ENCODE measurements around the gene MAOA.
"Not testable (repeated sequence)": the region's sequence is repeated elsewhere in the genome, so short reads cannot be mapped to it uniquely, and the experiment has no call there.

The MAOA gene

GRCh38 chrX:43656005-43656494 lies at the start of gene MAOA:
MAOA (plus strand) TSS chrX:43656299; CDS start chrX:43656342, 43 bp downstream.
- POLR2A ChIA-PET, result no interaction called here

GRCh38 chrX:43612400-43612799 lies 43.7 kb upstream of the MAOA start:
- ChIA-PET CTCF (no interaction called here), POLR2A (no interaction called here)
- no peak for DNase-seq (ENCODE audit: extremely low spot score)
- no peak for TF ChIP-seq HDGF (IDR thresholded peaks at IDR 0.05; ENCODE audit: borderline replicate concordance)
- TF ChIP-seq BHLHE40 (IDR thresholded peaks at IDR 0.05; ENCODE audit: borderline replicate concordance), result no peak
- TF ChIP-seq PKNOX1 (IDR thresholded peaks at IDR 0.05), result no peak
- TF ChIP-seq TARDBP (IDR thresholded peaks at IDR 0.05), result no peak

More at GRCh38 chrX:43656005-43656494, at the start of gene MAOA:
- CTCF ChIA-PET, result no interaction called here
- no peak for TF ChIP-seq SP1 (IDR thresholded peaks at IDR 0.05)
- TF ChIP-seq FOXM1 (IDR thresholded peaks at IDR 0.05; ENCODE audit: borderline replicate concordance), result no peak
- no peak for TF ChIP-seq TARDBP (IDR thresholded peaks at IDR 0.05)
- no peak for TF ChIP-seq ELF4 (IDR thresholded peaks at IDR 0.05)
- TF ChIP-seq FOXK2 (IDR thresholded peaks at IDR 0.05), result no peak
- no peak for TF ChIP-seq CTBP1 (IDR thresholded peaks at IDR 0.05; ENCODE audit: borderline replicate concordance)
- TF ChIP-seq L3MBTL2 (conservative IDR thresholded peaks at IDR 0.05), result no peak
- TF ChIP-seq BHLHE40 (IDR thresholded peaks at IDR 0.05; ENCODE audit: borderline replicate concordance), result no peak
- TF ChIP-seq NFRKB (IDR thresholded peaks at IDR 0.05), result no peak
- no peak for DNase-seq (ENCODE audit: extremely low spot score)

- ChIA-PET CTCF (no interaction called here), POLR2A (no interaction called here)
- TF ChIP-seq ARNT (IDR thresholded peaks at IDR 0.05) (no peak), FOXA1 (IDR thresholded peaks at IDR 0.05) (no peak), FOXK2 (IDR thresholded peaks at IDR 0.05) (no peak), ELF4 (IDR thresholded peaks at IDR 0.05) (no peak), NFRKB (IDR thresholded peaks at IDR 0.05) (no peak), FOXM1 (IDR thresholded peaks at IDR 0.05; ENCODE audit: borderline replicate concordance) (no peak), PKNOX1 (IDR thresholded peaks at IDR 0.05) (no peak), L3MBTL2 (conservative IDR thresholded peaks at IDR 0.05) (no peak), SUZ12 (IDR thresholded peaks at IDR 0.05) (no peak), ZNF384 (IDR thresholded peaks at IDR 0.05) (no peak), BHLHE40 (IDR thresholded peaks at IDR 0.05; ENCODE audit: borderline replicate concordance) (no peak)
- no peak for DNase-seq (ENCODE audit: extremely low spot score)
These were observed 40.4 kb upstream of the MAOA start for GRCh38 chrX:43615660-43616059.

GRCh38 chrX:43618366-43619205 lies 37.5 kb upstream of the MAOA start:
- ChIA-PET POLR2A (no interaction called here), CTCF (no interaction called here)
- TF ChIP-seq FOXK2 (IDR thresholded peaks at IDR 0.05), result no peak
- no peak for TF ChIP-seq FOXM1 (IDR thresholded peaks at IDR 0.05; ENCODE audit: borderline replicate concordance)
- no peak for TF ChIP-seq BHLHE40 (IDR thresholded peaks at IDR 0.05; ENCODE audit: borderline replicate concordance)
- no peak for TF ChIP-seq NFRKB (IDR thresholded peaks at IDR 0.05)
- no peak for TF ChIP-seq SP1 (IDR thresholded peaks at IDR 0.05)
- TF ChIP-seq ELF4 (IDR thresholded peaks at IDR 0.05), result no peak
- TF ChIP-seq HDGF (IDR thresholded peaks at IDR 0.05; ENCODE audit: borderline replicate concordance), result no peak
- no peak for TF ChIP-seq SUZ12 (IDR thresholded peaks at IDR 0.05)
- TF ChIP-seq CTBP1 (IDR thresholded peaks at IDR 0.05; ENCODE audit: borderline replicate concordance), result no peak
- no peak for TF ChIP-seq PKNOX1 (IDR thresholded peaks at IDR 0.05)
- TF ChIP-seq ZNF384 (IDR thresholded peaks at IDR 0.05), result no peak
- TF ChIP-seq LEF1 (IDR thresholded peaks at IDR 0.05; ENCODE audit: borderline replicate concordance), result no peak
- no peak for TF ChIP-seq FOXA1 (IDR thresholded peaks at IDR 0.05)
- TF ChIP-seq TARDBP (IDR thresholded peaks at IDR 0.05), result no peak
- TF ChIP-seq ARNT (IDR thresholded peaks at IDR 0.05), result no peak
- no peak for TF ChIP-seq L3MBTL2 (conservative IDR thresholded peaks at IDR 0.05)
- no peak for DNase-seq (ENCODE audit: extremely low spot score)

GRCh38 chrX:43619861-43620260 lies 36.2 kb upstream of the MAOA start:
- CTCF ChIA-PET; POLR2A ChIA-PET; DNase-seq (ENCODE audit: extremely low spot score): not testable (repeated sequence)

GRCh38 chrX:43627147-43627546 lies 29.0 kb upstream of the MAOA start:
- POLR2A ChIA-PET, result no interaction called here
- CTCF ChIA-PET, result no interaction called here
- TF ChIP-seq TARDBP (IDR thresholded peaks at IDR 0.05) (no peak), NFRKB (IDR thresholded peaks at IDR 0.05) (no peak), FOXA1 (IDR thresholded peaks at IDR 0.05) (no peak), PKNOX1 (IDR thresholded peaks at IDR 0.05) (no peak), L3MBTL2 (conservative IDR thresholded peaks at IDR 0.05) (no peak), ARNT (IDR thresholded peaks at IDR 0.05) (no peak), FOXK2 (IDR thresholded peaks at IDR 0.05) (no peak), ZNF384 (IDR thresholded peaks at IDR 0.05) (no peak), FOXM1 (IDR thresholded peaks at IDR 0.05; ENCODE audit: borderline replicate concordance) (no peak), SUZ12 (IDR thresholded peaks at IDR 0.05) (no peak), ELF4 (IDR thresholded peaks at IDR 0.05) (no peak), CTBP1 (IDR thresholded peaks at IDR 0.05; ENCODE audit: borderline replicate concordance) (no peak), SP1 (IDR thresholded peaks at IDR 0.05) (no peak), LEF1 (IDR thresholded peaks at IDR 0.05; ENCODE audit: borderline replicate concordance) (no peak), HDGF (IDR thresholded peaks at IDR 0.05; ENCODE audit: borderline replicate concordance) (no peak)
- no peak for DNase-seq (ENCODE audit: extremely low spot score)

Measured in HEK293T (cell line).